ENCODE measurements around the gene HSBP1L1. TPM values are rescaled to one million over a fixed set of nuclear protein-coding genes. Genes with fewer than 3 reads are reported as not detected.

HSBP1L1 gene
- total RNA-seq, 1 donor from 2014 or later = 9.4 TPM

DNA sequence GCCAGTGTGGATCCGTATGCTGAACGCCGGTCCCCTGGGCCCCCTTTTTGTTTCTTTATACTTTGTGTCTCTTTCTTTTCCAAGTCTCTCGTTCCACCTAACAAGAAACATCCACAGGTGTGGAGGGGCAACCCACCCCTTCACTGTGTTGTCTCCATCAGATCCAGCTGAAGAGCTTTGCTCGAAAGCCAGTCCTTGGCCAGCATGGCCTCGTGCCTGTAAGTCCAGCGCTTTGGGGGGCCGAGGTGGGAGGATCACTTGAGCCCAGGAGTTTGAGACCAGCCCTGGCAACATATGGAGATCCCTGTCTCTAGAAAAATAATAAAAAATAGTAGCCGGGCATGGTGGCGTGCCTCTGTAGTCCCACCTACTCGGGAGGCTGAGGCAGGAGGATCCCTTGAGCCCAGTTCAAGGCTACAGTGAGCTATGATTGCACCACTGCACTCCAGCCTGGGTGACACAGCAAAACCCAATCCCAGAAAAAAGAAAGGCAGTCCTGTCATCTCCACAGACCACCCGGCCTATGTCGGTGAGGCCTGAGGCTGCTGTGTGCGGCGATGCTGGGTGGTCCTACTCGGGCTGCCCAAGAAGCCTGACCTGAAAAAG, 3.4 kb upstream of the HSBP1L1 start:
- DNase-seq (ENCODE audit: low spot score) = no peak

DNA sequence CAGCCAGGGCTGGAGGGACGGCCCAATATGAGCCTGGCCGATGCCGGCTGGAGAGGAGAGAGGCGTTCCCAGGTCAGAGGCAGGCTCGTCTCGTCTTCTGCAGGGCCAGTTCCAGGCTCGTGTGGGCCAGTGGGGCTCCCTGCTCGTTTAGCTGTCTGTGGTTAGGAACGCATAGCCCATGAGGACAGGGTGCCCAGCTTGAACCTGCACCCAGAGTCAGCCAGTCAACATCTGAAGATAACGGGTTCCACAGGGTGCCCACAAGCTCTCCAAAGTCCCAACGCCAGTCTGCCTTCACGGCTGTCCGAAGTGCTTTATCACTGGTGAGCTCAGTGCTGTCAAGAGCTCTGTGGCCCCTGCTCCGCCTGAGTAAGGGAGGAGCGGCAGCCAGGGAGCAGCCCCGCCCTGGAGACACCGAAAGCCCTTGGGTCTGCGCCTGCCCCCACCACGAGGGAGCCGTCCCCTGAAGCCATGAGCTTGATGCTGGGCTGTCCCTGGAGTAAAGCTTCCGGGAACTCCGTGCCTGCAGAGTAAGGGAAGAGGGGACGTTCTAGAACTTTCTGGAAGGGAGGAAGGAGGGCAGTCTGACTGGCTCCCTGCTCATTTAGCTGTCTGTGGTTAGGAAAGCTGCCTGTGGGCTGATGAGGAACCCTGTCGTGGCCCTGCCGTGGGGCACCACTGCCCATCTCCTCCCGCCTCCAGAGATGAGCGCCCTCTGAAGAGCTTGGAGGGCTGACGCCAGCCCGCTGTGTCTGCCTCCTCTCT, 2.7 kb upstream of the HSBP1L1 start:
- peak; percentile 37 for DNase-seq (ENCODE audit: low spot score)

DNA sequence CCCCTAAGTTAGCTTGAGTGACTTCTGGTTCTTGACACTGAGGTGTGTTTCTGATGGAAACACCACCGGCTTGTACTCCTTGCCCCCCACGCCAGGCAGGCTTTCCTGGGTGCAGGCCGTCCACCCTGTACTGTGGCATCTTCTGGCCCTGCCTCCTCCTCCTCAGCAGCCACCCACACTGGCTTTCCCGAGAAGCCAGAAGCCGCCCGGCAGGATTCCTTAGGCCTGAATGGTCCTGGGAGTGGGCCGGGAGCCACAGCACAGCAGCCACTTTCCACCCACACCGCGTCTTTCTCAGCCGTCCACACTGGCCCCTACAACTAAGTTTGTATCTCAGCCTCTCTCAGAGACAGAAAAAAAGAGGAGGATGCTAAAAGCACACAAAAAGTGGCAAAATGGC, 2.1 kb upstream of the HSBP1L1 start:
- DNase-seq (ENCODE audit: low spot score) = peak; percentile 30

DNA sequence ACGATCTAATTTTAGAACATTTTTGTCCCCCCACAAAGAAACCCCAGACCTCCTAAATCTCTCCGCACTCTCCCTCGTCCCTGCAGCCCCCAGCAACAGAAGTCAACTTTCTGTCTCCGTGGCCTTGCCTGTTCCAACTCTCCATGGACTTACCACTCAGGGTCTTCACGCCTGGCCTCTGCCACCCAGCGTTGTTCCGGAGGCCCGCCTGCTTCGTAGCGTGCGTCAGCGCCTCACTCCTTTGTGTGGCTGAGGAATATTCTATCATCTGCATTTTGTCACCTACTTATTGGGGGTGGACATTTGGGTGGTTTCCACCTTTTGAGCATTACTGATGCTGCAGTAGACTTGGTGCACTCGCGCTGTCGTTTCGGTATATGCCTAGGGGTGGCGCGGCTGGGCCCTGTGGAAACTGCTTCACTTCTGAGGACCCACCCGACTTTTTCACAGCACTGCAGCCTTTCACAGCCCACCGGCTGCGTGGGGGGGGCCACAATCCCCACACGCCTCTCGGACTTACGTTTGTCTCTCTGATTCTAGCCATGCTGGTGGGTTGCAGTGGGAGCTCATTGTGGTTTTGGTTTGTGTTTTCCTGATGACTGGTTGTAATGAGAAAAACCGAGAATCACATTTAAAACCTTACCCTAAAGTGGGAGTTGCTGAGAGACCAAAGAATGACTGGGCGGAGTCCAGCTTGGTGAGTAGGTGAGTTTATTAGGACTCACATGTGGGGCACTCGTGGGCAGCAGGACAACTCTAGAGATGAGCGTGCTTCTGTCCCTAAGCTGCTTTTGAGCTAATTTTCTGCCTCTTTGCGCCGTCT, 1.4 kb upstream of the HSBP1L1 start:
- no peak for DNase-seq (ENCODE audit: low spot score)

DNA sequence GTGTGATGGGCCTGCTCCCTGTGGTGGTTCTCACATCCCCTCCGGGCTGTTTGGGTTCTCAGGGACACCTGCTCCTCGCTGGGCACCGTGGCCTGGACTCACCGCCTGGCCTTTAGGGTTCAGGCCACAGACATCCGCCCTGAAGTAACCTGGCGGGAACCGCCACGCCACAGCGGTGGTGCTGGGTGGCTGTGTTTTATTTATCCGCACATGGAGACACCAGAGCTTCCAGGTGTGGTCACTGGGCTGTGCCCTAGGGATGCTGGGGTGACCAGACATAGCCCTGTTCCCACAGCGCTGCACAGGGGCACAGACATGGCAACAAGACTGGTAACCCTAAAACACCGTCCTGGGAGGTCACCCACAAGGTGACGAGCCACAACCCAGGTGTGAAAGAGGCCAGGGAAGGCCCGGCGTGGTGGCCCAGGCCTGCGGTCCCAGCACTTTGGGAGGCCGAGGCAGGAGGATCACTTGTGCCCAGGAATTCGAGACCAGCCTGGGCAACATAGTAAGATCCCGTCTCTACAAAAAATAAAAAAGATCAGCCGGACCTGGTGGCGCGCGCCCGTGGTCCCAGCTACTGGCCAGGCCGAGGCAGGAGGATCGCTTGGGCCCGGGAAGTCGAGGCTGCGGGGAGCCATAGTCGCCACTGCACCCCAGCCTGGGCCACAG, 649 bp upstream of the HSBP1L1 start:
- DNase-seq (ENCODE audit: low spot score) = no peak

DNA sequence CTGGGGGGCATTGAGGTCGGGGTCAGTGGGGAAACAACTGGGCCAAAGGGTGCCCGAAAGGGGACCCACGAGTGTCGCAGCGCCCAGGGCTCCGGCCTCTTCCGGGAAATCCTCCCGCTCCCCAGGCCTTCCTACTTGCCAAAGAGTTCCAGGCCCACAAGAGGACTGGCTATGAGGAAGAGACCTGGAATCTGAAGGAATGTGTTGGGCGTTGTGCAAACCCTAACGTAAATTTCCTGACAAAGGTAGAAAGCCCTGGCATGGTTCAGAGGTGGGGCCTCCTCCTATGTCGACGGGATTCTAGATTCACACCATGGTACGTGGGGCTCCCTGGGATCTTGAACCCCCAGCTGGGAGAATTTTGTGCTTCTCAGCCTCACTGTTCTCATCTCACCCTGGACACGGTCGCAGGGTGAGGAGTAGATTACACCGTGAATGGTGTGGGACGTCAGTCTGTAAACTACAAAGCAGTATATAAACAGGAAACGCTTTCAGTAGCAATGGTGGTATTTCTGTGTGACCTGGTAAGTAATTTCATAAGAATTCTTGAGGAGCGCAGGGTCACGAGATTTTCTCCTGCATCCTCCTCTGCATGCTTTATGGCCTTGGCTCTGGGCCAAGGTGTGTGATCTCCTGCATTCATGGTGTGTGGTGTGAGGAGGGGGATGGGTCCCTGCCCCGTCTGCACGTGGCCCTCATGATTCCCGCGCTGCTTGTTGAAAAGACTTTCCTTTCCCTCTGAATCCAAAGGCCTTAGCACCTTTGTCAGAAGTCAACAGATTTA, 868 bp downstream of the HSBP1L1 start:
- peak; percentile 48 for DNase-seq (ENCODE audit: low spot score)

DNA sequence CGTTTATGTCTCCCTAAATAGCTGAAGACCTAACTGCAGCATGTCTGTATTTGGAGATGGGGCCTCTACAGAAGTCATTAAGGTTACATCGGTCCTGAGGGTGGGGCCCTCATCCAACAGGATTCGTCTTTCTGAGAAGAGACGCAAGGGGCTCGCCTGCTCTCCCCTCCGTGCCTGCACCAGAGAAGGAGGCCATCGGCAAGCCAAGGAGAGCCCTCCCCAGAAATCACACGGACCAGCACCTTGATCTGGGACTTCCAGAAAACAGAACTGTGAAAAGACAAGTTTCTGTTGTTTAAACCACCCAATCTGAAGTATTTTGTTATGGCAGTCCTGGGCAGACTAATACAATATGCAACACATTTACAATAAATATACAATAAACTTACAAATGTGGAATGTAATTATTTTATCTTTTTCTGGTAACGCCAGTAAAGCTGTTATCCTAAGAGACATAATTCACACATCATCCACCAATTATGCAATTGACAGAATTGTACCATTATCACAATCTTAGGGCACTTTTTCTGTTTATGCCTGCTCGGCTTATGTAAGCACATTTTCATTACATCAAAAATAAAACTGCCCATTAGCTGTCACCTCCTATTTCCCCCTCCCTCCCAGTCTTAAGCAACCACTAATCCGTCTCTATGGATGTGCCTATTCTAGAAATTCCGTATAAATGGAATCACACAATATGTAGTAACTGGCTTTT, 6.1 kb downstream of the HSBP1L1 start:
- no peak for DNase-seq (ENCODE audit: low spot score)

DNA sequence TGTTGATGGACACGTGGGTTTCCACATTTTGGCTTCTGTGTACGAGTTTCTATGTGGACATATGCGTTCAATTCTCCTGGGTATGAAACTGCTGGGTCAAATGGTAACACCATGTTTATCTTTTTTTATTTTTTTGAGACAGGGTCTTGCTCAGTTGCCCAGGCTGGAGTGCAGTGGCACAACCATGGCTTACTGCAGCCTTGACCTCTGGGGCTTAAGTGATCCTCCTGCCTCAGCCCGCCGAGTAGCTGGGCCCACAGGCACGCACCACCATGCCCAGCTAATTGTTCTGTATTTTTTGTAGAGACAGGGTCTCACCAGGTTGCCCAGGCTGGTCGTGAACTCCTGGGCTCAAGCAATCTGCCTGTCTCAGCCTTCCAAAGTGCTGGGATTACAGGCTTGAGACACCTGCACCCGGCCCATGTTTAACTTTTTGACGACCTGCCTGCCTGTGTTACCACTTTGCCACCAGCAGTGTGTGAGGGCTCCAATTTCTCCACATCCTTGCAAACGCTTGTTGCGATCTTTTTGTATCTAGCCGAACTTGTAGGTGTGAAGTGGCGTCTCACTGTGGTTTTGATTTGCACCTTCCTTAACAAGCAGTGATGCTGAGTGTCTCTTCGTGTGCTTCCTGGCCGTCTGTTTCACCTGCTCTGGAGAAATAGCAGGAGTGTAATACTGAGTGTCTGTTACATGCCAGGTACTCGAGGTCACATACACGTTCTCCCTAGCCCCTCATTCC, 6.9 kb downstream of the HSBP1L1 start:
- DNase-seq (ENCODE audit: low spot score) = no peak

DNA sequence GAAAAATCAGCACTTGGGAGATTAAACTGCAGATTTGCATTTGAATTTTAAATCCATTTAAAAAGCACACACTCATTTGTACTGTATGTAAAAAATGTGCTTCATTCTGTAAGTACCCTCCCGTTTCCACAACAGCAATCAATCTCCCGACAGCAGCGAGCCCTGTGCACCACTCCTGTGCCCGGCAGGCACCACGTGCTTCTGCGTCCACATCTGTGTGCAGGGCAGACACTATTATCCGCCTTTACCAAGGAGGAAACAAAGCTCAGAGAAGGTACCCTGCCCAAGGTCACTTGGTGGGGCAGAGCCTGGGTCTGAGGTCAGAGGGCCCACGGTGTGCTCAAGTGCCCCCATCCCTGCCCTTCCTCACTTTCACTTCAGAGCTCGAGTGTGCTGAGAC, 7.5 kb downstream of the HSBP1L1 start:
- no peak for DNase-seq (ENCODE audit: low spot score)

DNA sequence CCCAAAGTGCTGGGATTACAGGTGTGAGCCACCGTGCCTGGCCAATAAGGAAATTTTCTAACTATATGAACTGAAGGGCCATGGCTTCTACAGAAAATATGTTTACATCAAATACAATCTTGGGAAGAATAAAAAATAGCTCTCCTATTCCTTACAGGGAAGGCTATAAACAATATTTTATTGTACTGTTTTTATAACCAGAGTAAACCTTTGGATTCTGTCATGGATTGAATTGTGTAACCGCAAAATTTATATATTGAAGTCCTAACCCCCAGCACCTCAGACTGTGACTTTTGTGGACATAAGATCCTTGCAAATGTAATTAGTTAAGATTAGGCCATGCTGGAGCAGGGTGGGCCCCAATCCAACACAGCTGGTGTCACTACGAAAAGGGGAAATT, 8.3 kb downstream of the HSBP1L1 start:
- no peak for DNase-seq (ENCODE audit: low spot score)

DNA sequence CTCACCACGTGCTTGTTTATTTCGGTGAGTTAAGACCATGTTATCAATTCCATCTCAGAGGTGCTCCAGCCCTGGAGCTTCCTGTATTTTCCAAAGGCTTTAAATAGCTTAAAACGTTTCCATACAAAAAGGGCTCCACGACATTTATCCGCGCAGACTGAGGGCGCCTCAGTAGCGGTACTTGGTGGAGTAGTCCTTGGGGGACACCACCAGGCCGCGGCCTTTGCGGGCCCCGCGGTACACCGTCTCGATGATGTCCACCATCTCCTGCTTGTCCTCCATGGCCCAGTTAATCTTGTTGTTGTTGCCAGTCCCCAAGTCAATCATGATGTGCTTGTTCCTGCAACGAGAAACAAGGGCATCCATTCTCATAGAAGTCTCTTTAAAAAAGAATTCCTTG, 9.1 kb downstream of the HSBP1L1 start:
- DNase-seq (ENCODE audit: low spot score) = no peak

DNA sequence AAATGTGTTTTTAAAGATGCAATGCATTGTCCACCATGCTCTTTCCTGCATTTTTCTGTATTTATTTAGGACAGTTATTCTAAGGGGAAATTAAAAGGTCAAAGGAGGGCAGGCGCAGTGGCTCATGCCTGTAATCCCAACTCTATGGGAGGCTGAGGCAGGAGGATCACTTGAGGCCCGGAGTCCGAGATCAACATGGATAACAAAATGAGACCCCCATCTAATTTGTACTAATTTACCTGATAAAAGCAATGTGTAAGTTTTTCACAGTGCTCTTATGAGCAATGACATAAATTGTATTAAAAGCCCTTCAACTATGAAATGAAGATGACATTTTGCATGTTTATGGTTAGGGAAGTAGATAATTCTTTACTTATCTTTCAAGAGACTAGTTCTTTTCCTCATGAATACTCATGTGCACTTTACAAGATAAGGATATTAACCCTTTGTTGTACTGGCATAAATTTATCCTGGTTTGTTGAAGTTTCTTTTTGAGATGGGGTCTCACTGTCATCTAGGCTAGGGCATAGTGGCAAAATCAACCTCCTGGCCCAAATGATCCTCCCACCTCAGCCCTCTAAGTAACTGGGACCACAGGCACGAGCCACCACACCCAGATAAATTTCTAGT, 9.7 kb downstream of the HSBP1L1 start:
- DNase-seq (ENCODE audit: low spot score) = no peak

DNA sequence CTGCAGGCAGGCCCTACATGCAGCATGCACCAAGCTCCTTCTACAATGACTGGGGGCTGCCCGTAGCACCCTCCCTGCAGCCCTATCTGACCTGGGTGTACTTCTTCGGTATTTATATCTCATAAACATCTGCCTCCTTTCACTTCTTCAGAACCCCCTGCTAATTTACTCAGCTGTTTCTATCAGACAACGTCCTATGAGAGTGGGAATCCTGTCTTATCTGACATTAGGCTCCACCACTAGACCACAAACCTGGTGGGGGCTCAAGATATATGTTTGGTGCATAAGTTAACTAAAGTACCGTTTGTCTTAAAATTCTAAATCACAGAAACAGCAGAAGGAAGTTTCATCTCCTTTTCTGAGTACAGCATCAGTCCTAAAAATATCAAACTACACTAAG, 10.6 kb downstream of the HSBP1L1 start:
- no peak for DNase-seq (ENCODE audit: low spot score)

DNA sequence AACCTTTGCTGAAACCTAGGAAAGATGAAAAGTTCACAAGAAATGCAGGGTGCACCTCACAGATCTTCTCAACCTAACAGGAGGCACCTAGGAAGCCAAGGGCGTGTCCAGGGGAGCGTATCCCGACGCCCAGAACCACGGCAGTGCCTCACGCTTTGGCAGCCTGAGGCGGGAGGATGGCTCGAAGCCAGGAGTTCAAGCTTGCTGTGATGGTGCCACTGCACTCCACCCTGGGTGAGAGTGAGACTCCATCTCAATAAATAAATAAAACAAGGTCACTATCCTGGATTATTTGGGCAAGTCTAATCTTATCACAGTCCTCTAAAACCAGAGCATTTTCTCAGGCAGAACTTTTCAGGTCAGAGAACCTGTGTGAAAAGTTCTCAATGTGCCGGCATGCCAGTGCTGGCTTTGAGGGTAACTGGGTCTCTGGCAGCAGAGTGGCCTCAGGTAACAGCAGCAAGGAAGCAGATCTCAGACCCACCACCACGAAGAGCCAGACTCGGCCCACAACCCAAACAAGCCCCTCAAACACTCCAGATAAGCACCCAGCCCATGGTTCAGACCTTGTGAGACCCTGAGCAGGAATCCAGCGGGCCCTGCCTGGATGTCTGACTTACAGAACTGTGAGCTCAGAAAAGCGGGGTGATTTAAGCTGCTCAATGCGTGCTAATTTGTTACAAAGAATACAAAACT, 11.7 kb downstream of the HSBP1L1 start:
- DNase-seq (ENCODE audit: low spot score) = no peak

DNA sequence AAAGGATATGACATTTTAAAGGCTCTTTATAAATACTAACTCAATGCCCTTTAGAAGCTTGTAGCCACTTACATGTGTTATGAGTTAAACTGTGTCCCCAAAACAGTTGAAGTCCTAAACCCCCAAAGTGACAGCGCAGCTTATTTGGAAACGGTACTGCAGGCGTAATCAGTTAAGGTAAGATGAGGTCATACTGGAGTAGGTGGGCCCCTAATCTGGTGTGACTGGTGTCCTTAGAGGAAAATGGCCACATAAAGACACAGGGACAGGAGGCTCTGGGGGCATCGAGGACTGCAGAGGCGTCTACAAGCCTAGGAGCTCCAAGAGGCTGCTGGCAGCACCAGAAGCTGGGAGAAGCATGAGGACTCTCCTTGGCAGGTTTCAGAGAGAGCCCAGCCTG, 15.4 kb downstream of the HSBP1L1 start:
- DNase-seq (ENCODE audit: low spot score) = no peak

DNA sequence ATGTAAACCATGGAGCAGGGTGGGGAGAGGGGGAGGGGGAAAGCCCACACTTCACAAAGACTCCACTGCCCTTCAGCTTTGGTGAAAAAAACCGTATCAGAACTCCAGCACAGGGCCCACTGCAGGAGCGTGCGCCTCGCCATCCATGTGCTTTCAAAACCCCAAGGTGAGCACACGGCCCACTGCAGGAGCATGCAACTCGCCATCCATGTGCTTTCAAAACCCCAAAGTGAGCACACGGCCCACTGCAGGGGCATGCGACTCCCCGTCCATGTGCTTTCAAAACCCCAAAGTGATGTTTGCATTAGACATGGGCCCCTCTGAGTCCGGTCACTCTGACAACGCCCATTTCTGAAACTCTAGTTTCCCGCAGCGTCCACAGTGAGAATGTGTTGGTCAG, 16.1 kb downstream of the HSBP1L1 start:
- DNase-seq (ENCODE audit: low spot score) = no peak

DNA sequence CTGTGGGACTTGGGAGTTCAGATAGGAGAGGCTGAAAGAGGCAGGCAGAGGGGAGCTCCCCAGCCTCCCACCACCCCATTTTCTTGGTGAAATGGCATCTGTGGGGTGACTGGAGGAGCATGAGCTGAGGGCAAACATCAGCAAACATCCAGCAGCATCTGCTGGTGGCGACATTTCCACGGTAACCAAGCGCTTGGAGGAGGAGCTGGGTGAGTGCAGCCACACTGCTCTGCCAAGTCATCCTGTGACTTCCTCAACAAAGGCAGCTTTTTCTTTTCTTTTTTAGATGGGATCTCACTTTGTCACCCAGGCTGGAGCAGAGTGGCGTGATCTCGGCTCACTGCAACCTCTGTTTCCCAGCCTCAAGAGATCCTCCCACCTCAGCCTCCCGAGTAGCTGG, 18.3 kb downstream of the HSBP1L1 start:
- DNase-seq (ENCODE audit: low spot score) = no peak

DNA sequence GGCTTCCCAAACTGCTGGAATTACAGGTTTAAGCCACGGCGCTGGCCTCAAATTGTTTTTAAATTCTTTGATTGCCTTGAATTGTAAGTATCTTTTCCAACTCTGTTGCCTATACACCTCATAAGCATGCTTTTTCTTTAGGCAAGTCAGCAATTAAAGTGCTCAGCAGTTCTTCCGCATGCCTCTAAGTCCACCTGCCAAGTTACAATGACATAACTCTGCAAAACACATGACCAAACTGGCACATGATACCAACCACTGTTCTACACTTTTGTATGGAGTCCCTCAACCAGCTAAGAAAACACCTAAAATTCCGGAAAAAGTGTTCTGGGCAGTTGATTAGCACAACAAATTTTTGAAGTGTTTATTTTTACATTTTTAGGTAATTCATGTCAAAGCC, 18.8 kb downstream of the HSBP1L1 start:
- DNase-seq (ENCODE audit: low spot score) = no peak

DNA sequence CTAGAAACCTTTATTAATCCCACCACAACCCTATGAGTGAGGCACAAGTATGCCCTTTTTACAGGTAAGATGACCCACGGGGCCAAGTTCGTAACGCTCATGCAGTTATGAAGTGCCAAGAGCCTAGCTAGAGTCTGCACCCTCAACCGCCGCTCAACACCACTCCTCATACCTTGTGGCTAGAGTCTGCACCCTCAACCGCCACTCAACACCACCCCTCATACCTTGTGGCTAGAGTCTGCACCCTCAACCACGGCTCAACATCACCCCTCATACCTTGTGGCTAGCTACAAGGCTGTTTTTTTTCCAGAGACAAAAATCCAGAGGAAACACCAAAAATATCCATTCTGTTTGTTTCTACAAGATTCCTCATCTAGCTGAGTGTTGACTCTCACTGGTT, 19.4 kb downstream of the HSBP1L1 start:
- DNase-seq (ENCODE audit: low spot score) = no peak
